GM12892 (cell line): Measurements from ENCODE around the gene NFKBIA.
"Not testable (repeated sequence)": the region's sequence is repeated elsewhere in the genome, so short reads cannot be mapped to it uniquely, and the experiment has no call there.

Source experiments
- DNase-seq: peaks from one replicate; pipeline ENCODE4 v3.0.0; 2011; ENCODE audit not compliant: insufficient read length
- FAIRE-seq: peaks from 2 replicates; lab custom pipeline; 2011; peaks lifted over from hg19 to GRCh38; lab: Jason Lieb, UNC
- POLR2A ChIP-seq: IDR thresholded peaks from 2 replicates; pipeline ENCODE4 v1.6.1; 2011; ENCODE audit warnings: low read depth, low read length, control low read depth
- POLR2AphosphoS5 ChIP-seq: IDR thresholded peaks from 2 replicates; pipeline ENCODE4 v1.6.1; 2011; ENCODE audit warnings: low read depth, low read length, control low read depth
- TAF1 ChIP-seq: IDR thresholded peaks from 2 replicates; pipeline ENCODE4 v1.6.1; 2011; ENCODE audit warnings: low read depth, mild to moderate bottlenecking, control low read depth, low read length, borderline replicate concordance

Gene NFKBIA

GRCh38 chr14:35386673-35387125 lies 17.9 kb downstream of the NFKBIA start:
- DNase-seq (no peak), FAIRE-seq (no peak)
- no peak for TF ChIP-seq POLR2A
- TF ChIP-seq POLR2AphosphoS5: no peak
- TF ChIP-seq TAF1: no peak

GRCh38 chr14:35385042-35385839 lies 19.3 kb downstream of the NFKBIA start:
- TF ChIP-seq TAF1: no peak
- no peak for TF ChIP-seq POLR2AphosphoS5
- TF ChIP-seq POLR2A: no peak
- DNase-seq (no peak), FAIRE-seq (no peak)

GRCh38 chr14:35384455-35385041 lies 20.0 kb downstream of the NFKBIA start:
- FAIRE-seq (no peak), DNase-seq (no peak)
- TF ChIP-seq POLR2AphosphoS5 (no peak), TAF1 (no peak), POLR2A (no peak)

- DNase-seq (no peak), FAIRE-seq (no peak)
- TF ChIP-seq POLR2A (no peak), TAF1 (no peak), POLR2AphosphoS5 (no peak)
These were observed 20.7 kb downstream of the NFKBIA start for GRCh38 chr14:35383569-35384454.

- FAIRE-seq (no peak), DNase-seq (no peak)
- no peak for TF ChIP-seq POLR2AphosphoS5
- no peak for TF ChIP-seq POLR2A
- TF ChIP-seq TAF1: no peak
These were observed 23.8 kb downstream of the NFKBIA start for GRCh38 chr14:35380794-35381193.

GRCh38 chr14:35379234-35379933 lies 25.2 kb downstream of the NFKBIA start:
- DNase-seq, FAIRE-seq: not testable (repeated sequence)

GRCh38 chr14:35378425-35379233 lies 25.9 kb downstream of the NFKBIA start:
- no peak for DNase-seq
- FAIRE-seq: no peak
- TF ChIP-seq POLR2A (no peak), POLR2AphosphoS5 (no peak), TAF1 (no peak)

GRCh38 chr14:35375558-35376025 lies 29.0 kb downstream of the NFKBIA start:
- DNase-seq: no peak
- no peak for FAIRE-seq

GRCh38 chr14:35374263-35374712 lies 30.3 kb downstream of the NFKBIA start:
- FAIRE-seq: no peak
- DNase-seq: no peak
- TF ChIP-seq POLR2A: no peak

More at GRCh38 chr14:35375558-35376025, 29.0 kb downstream of the NFKBIA start:
- TF ChIP-seq POLR2A (no peak), POLR2AphosphoS5 (no peak), TAF1 (no peak)

GRCh38 chr14:35373208-35373607 lies 31.3 kb downstream of the NFKBIA start:
- not testable (repeated sequence) for FAIRE-seq, DNase-seq

GRCh38 chr14:35370969-35371368 lies 33.6 kb downstream of the NFKBIA start:
- FAIRE-seq (no peak), DNase-seq (no peak)
- TF ChIP-seq POLR2AphosphoS5 (no peak), POLR2A (no peak), TAF1 (no peak)
